ENCODE results near the gene ARID3A. TPM values are rescaled to one million over a fixed set of nuclear protein-coding genes. Genes with fewer than 3 reads are reported as not detected.

Gene ARID3A
- total and polyA plus RNA-seq, 12 donors: 3.0 to 11.7 (median 5.0) TPM

- 0 to 1% methylated on average over 78 of the region's 78 CpGs for WGBS, 2 donors
Observed at GRCh38 chr19:984165-984967, 58.5 kb downstream of the ARID3A start, which contains the start of gene WDR18. Gene WDR18, plus strand, starts transcription at chr19:984345. Its CDS starts 9 bp downstream, at chr19:984354.

DNA sequence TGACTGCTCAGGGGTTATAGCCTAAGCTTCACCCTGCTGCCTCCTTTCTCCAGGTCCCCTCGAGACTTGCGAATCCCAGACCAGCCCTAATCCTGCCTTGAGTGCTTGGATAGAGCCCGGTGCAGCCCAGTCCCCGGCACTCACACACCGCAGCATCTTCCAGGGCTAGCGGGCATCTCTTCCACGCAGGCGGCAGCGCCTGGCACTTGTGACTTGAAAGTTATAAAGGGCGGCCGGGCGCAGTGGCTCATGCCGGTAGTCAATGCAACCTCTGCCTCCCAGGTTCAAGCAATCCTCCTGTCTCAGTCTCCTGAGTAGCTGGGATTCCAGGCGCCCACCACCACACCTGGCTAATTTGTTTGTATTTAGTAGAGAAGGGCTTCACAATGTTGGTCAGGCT is 60.2 kb downstream of the ARID3A start:
- intact Hi-C loops (cut with DNase I): loop anchor here in 2 of 10 donors (10.0 kb wide), 2 partner anchors 121 to 131 kb away; partner anchors contain the start of genes CFD (in 1 of the 2) and ELANE (in 1 of the 2)
- no peak for ATAC-seq
- WGBS, 2 donors: 91 to 93% methylated on average over 14 of the region's 14 CpGs
- Histone ChIP-seq H3K4me1 (peaks cover 4 to 28% (median 18%) of the 10 kb centered on the region in 9 donors), H3K36me3 (peaks cover 0 to 47% (median 20%) of the 10 kb centered on the region in 9 donors), H3K27ac (no peak overlapping the region), H3K4me3 (no peak overlapping the region), H3K27me3 (no peaks in the 10 kb centered on the region), H3K9me3 (no peaks in the 10 kb centered on the region)
- DNase-seq: no peak
- TF ChIP-seq, protein P1, sequence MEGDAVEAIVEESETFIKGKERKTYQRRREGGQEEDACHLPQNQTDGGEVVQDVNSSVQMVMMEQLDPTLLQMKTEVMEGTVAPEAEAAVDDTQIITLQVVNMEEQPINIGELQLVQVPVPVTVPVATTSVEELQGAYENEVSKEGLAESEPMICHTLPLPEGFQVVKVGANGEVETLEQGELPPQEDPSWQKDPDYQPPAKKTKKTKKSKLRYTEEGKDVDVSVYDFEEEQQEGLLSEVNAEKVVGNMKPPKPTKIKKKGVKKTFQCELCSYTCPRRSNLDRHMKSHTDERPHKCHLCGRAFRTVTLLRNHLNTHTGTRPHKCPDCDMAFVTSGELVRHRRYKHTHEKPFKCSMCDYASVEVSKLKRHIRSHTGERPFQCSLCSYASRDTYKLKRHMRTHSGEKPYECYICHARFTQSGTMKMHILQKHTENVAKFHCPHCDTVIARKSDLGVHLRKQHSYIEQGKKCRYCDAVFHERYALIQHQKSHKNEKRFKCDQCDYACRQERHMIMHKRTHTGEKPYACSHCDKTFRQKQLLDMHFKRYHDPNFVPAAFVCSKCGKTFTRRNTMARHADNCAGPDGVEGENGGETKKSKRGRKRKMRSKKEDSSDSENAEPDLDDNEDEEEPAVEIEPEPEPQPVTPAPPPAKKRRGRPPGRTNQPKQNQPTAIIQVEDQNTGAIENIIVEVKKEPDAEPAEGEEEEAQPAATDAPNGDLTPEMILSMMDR (IDR thresholded peaks at IDR 0.05): no peak

More at GRCh38 chr19:984165-984967, 58.5 kb downstream of the ARID3A start, which contains the start of gene WDR18:
- TF ChIP-seq, protein P1 (IDR thresholded peaks at IDR 0.05): peak in 6 of 9 donors; percentile 14 to 48 (median 35)
- DNase-seq (peak; percentile 94 to 95), ATAC-seq (peak; percentile 92 to 97 (median 96))
- H3K9me3 ChIP-seq: no peaks in the 10 kb centered on the region
- no peaks in the 10 kb centered on the region for H3K27me3 ChIP-seq
- peaks cover 4 to 36% (median 22%) of the 10 kb centered on the region in 9 donors for H3K4me1 ChIP-seq
- peaks cover 0 to 31% (median 8%) of the 10 kb centered on the region in 9 donors for H3K36me3 ChIP-seq
- H3K4me3 ChIP-seq: peak within 1 kb of the TSS; percentile 49 to 99 (median 94)
- peak within 1 kb of the TSS in 9 of 10 donors; percentile 77 to 92 (median 87) for H3K27ac ChIP-seq
- intact Hi-C loops (cut with DNase I): loop anchor here in 7 of 10 donors (1.0 to 10.0 kb wide), 7 partner anchors 37 to 217 kb away; partner anchors contain the start of genes CFD (in 2 of the 7), ELANE (in 1 of the 7), RNU6-2 (in 1 of the 7) and TMEM259 (in 1 of the 7)

GRCh38 chr19:988081-988480 is 62.2 kb downstream of the ARID3A start:
- TF ChIP-seq, protein P1 (IDR thresholded peaks at IDR 0.05): no peak
- WGBS, 2 donors: 79 to 88% methylated on average over 14 of the region's 14 CpGs
- intact Hi-C loops (cut with DNase I): loop anchor here in 2 of 10 donors (10.0 kb wide), 2 partner anchors 123 to 133 kb away; partner anchors contain the start of genes CFD (in 1 of the 2) and ELANE (in 1 of the 2)
- no peaks in the 10 kb centered on the region for H3K27me3 ChIP-seq
- ATAC-seq (no peak), DNase-seq (no peak)
- H3K4me3 ChIP-seq: no peak overlapping the region
- peaks cover under 1 to 19% (median 15%) of the 10 kb centered on the region in 9 donors for H3K4me1 ChIP-seq
- H3K9me3 ChIP-seq: no peaks in the 10 kb centered on the region
- no peak overlapping the region for H3K27ac ChIP-seq
- H3K36me3 ChIP-seq: peaks cover 0 to 61% (median 20%) of the 10 kb centered on the region in 9 donors

DNA sequence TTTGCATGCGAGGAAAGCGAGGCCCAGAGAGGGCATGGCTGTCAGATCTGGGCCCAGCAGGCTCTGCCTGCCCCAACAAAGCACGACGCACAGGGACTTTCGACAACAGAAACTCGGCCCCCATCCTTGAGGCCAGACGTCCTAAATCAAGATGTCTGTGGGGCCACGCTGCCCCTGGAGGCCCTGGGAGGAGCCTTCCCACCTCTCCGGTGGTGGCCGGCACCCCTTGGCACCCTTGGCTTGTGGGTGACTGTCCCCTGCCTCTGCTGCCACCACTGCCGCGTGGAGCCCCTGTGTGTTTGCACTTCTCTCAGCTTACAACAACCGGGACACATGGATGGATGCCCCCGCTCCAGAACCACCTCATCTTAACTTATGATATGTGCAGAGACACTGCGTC is 62.7 kb downstream of the ARID3A start:
- no peak for ATAC-seq
- TF ChIP-seq, protein P1 (IDR thresholded peaks at IDR 0.05): no peak
- Histone ChIP-seq H3K9me3 (no peaks in the 10 kb centered on the region), H3K36me3 (peaks cover 0 to 65% (median 20%) of the 10 kb centered on the region in 9 donors), H3K27ac (no peak overlapping the region), H3K27me3 (no peaks in the 10 kb centered on the region), H3K4me3 (no peak overlapping the region), H3K4me1 (peaks cover 0 to 15% (median 11%) of the 10 kb centered on the region in 9 donors)
- 88 to 89% methylated on average over 15 of the region's 15 CpGs for WGBS, 2 donors
- no peak for DNase-seq
- intact Hi-C loops (cut with DNase I): loop anchor here in 2 of 10 donors (10.0 kb wide), 2 partner anchors 124 to 134 kb away; partner anchors contain the start of genes CFD (in 1 of the 2) and ELANE (in 1 of the 2)

Data from heart right ventricle (tissue), 16 donors.